OCI-LY3 (cell line): ENCODE results near the gene CERKL.

Experiments used
- CTCF ChIP-seq: fragments of 200-600, 300-600 bp; sonication (generic); IDR thresholded peaks from 2 replicates; pipeline ENCODE4 v1.5.1; 2014; ENCODE audit warnings: antibody characterized with exemption, low read length, low read depth
- EZH2phosphoT487 ChIP-seq: fragments of 200-600 bp; shearing (Covaris generic); IDR thresholded peaks from 2 replicates; pipeline ENCODE4 v1.6.1; 2018; ENCODE audit warnings: antibody characterized with exemption, mixed run types, low read depth

- no peak for TF ChIP-seq CTCF
- no peak for TF ChIP-seq EZH2phosphoT487
These were observed 1.4 kb downstream of the CERKL start for GRCh38 chr2:181655519-181655918.
